Activated T-helper 1 cell treated with anti-CD3 and anti-CD28 coated beads, Interleukin-12 subunit alpha, Interleukin-12 subunit beta, Interleukin-2, Interleukin-4 antibody, amounts not matched to agents 30 ng/mL and 10 ng/mL and 1 ng/mL, durations not matched to agents 14 hours and 24 hours and 36 hours (primary cell): Measurements from ENCODE around the gene GARS1. TPM values are rescaled to one million over a fixed set of nuclear protein-coding genes. Genes with fewer than 3 reads are reported as not detected.

Experiments used
- DNase-seq: peaks from one replicate; pipeline ENCODE4 v3.0.0; 2021; ENCODE audit warnings: low spot score
- H3K27ac Mint-ChIP-seq: one replicate; pipeline ENCODE4 v1.8.0; 2021; ENCODE audit warnings: mild to moderate bottlenecking, mixed read lengths
- H3K27me3 Mint-ChIP-seq: one replicate; pipeline ENCODE4 v1.8.0; 2022; ENCODE audit warnings: mild to moderate bottlenecking, moderate library complexity, mixed read lengths; ENCODE audit not compliant: insufficient read depth
- H3K36me3 Mint-ChIP-seq: one replicate; pipeline ENCODE4 v1.8.0; 2021; ENCODE audit warnings: low read depth, mixed read lengths
- H3K4me1 Mint-ChIP-seq: one replicate; pipeline ENCODE4 v1.8.0; 2021; ENCODE audit warnings: low read depth, mixed read lengths
- H3K4me3 Mint-ChIP-seq: one replicate; pipeline ENCODE4 v1.8.0; 2021; ENCODE audit warnings: mild to moderate bottlenecking, moderate library complexity, mixed read lengths
- H3K9me3 Mint-ChIP-seq: one replicate; pipeline ENCODE4 v1.8.0; 2021; ENCODE audit warnings: mixed read lengths
- intact Hi-C: fragments of 100-400 bp; cut with micrococcal nuclease; formaldehyde crosslinking; loops from one replicate; pipeline ENCODE4 v1.15.1; 2024
- total RNA-seq: library from RNA; stranded (reverse); gene quantifications from 2 replicates; pipeline ENCODE4 v1.2.3, GENCODE V29; 2022

Gene GARS1
- total RNA-seq, 1 donor from 2014 or later: 250 TPM

DNA sequence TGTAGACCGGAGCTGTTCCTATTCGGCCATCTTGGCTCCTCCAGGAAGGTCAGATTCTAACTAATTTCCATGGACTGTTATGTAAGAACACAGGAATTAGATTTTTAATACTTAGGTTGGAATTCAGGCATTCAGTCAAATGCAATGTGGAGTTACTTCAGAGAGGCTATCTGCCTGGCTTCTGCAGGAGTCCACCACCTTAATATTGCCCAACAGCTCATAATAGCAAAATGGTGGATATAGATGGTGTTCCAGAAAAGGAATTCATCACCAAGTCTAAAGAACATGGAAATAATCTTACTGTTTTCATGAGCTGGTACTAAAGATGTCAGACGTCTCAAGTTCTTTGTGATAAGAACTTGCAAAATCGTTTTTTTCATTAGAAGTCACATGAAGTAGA, 48.1 kb downstream of the GARS1 start:
- H3K4me1 Mint-ChIP-seq: no peaks in the 10 kb centered on the region
- no peak overlapping the region for H3K4me3 Mint-ChIP-seq
- no peaks in the 10 kb centered on the region for H3K9me3 Mint-ChIP-seq
- no peaks in the 10 kb centered on the region for H3K27me3 Mint-ChIP-seq
- peaks cover 8% of the 10 kb centered on the region for H3K36me3 Mint-ChIP-seq
- no peak for DNase-seq
- intact Hi-C loops: no loop called here
- no peak overlapping the region for H3K27ac Mint-ChIP-seq

DNA sequence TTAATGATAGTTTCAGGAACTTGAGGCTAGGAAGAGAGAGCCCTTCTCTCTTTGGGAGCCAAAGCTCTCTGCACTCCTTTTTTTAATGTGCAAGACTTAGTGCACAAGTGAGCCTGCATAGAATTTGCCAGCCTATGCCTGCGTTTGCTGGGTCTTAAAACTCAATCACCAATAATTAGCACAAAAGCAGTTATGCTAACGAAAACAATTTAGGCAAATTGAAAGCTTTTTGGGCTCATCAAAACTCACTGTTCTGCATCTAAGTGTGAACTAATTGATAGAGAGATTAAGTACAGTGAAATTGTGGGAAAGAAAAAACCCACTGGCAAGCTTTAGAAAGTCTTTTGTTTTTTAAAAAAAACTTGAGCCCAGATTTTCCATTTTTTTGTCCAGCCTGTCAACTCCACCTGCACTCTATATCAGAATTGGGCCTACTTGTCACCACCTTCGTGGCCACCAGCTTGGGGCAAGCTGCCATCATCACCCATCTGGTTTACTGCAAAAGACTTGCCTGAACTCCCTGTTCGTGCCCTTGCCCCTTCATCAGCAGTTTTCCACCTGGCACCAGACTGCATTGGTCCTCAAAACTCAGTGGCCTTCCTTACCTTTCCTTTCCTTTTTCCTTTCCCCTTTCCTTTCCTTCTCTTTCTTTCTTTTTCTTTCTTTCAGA, 49.7 kb downstream of the GARS1 start:
- no peaks in the 10 kb centered on the region for H3K4me1 Mint-ChIP-seq
- no peak overlapping the region for H3K4me3 Mint-ChIP-seq
- H3K27ac Mint-ChIP-seq: no peak overlapping the region
- H3K27me3 Mint-ChIP-seq: no peaks in the 10 kb centered on the region
- DNase-seq: no peak
- H3K9me3 Mint-ChIP-seq: no peaks in the 10 kb centered on the region
- intact Hi-C loops: no loop called here
- peaks cover 7% of the 10 kb centered on the region for H3K36me3 Mint-ChIP-seq

DNA sequence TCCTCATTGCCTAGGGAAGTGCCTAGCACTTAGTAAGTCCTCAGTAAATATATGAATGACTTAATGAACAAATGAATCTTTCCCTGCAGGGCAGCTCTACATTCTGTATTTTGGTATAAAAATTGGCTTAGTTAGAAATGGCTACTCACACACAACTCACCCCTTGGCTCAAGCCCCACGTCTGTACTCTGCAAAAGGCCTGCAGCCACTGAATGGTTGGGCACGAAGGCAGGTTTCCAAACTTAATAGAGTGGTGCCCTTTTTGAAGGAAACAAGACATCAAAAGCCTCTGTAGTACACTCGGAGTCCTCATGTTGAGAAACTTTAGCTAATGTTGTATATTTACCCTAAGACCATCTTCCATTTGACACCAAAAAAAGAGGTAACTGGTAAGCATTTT, 51.0 kb downstream of the GARS1 start:
- no peaks in the 10 kb centered on the region for H3K4me1 Mint-ChIP-seq
- peaks cover 8% of the 10 kb centered on the region for H3K36me3 Mint-ChIP-seq
- DNase-seq: no peak
- H3K4me3 Mint-ChIP-seq: no peak overlapping the region
- no peaks in the 10 kb centered on the region for H3K27me3 Mint-ChIP-seq
- no peak overlapping the region for H3K27ac Mint-ChIP-seq
- no peaks in the 10 kb centered on the region for H3K9me3 Mint-ChIP-seq
- intact Hi-C loops: no loop called here

DNA sequence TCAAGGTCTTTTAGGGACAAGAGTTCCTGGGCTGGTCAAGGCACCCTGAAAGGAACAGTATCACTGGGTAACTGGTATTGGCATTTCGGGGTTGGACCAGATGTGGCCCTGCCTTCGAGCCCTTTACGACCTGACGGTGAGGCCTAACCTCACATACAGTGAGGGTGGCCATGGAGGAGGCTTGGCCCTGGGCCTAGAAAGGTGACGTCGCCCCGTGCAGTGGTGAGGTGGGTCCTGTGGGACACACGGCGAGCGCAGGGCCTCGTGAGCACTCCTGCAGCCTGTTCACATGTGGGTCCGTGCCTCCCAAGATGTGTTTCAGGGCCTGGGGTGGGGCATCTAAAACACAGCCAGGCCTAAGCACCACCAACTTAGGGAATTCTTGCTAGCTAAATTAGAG, 51.5 kb downstream of the GARS1 start:
- peaks cover 8% of the 10 kb centered on the region for H3K36me3 Mint-ChIP-seq
- DNase-seq: no peak
- no peaks in the 10 kb centered on the region for H3K9me3 Mint-ChIP-seq
- no peak overlapping the region for H3K27ac Mint-ChIP-seq
- no peak overlapping the region for H3K4me3 Mint-ChIP-seq
- H3K27me3 Mint-ChIP-seq: no peaks in the 10 kb centered on the region
- intact Hi-C loops: no loop called here
- no peaks in the 10 kb centered on the region for H3K4me1 Mint-ChIP-seq

DNA sequence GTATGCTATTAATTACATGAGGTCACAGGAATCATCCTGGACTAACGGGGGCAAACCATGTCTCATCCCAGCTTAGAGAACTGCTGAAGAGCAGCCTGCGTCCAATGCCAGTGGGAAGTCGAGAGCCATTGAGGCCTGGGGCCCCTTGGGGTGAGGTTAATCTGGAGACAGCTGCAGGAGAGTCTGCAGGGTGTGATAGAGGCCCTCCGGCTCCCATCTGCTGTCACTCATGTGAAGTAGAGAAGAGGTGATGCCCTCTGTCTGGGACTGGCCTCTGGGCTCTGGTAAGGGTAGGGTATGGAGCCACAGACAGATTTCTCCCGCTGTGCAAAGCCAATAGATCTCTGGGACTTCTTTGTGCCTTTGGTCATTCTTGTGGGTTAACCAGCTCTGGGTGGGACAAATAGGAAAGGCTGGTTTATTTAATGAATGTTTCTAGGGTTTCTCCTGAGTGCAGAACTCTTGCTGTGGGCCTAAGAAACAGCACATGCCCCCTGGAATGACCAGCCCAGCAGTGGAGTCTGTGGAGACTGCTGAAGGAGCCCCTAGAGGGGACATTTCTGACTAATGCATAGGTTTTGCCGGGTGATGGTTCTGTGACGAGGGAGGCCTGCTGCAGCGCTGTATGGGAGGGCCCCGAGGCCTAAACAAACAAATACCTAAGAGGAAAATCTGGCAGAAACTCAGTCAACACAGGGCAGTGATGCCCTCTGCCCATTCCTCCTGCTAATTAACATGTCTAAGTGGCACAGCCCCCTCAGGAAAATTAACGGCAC, 53.1 kb downstream of the GARS1 start:
- Mint-ChIP-seq H3K27me3 (no peaks in the 10 kb centered on the region), H3K4me3 (no peak overlapping the region), H3K9me3 (no peaks in the 10 kb centered on the region), H3K36me3 (peaks cover 6% of the 10 kb centered on the region), H3K4me1 (no peaks in the 10 kb centered on the region), H3K27ac (no peak overlapping the region)
- no peak for DNase-seq
- intact Hi-C loops: no loop called here

DNA sequence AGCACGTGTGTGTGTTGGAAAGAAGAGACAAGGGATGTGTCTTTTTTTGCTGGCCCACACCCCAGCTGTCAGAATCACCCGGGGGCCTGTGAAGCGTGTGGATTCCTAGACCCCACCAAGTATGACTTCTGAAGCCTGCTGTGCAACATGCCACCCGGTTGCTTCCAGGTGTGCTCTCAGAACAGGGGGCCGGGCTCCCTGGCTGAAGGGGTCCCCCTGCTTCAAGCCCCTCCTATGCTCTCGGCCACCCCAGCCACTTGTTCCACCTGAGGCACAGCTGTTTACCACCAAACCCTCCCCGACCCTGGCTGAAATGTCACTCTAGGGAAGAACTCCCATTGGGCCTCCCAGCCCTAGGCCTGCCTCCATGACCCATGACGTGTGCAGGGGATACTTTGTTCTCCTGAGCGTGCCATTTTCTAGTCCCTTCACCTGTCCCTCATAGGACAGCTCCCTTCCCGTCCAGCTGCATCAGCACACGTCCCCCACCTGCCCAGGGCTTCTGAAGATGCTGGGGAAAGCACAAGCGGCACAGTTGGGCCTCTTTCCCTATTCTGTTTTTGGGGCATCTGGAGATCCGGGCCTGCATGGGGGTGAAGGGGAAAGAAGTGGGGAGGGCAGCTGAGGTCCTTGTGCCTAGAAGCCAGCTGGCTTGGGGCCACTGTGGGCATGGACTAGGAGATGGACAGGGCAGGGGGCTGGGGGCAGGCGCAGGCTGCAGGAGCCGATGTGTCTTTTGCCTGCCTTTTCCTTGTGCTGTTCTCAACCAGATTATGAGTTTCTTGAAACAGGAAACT, 54.3 kb downstream of the GARS1 start:
- DNase-seq: no peak
- Mint-ChIP-seq H3K27me3 (no peaks in the 10 kb centered on the region), H3K4me1 (no peaks in the 10 kb centered on the region), H3K9me3 (no peaks in the 10 kb centered on the region), H3K4me3 (no peak overlapping the region), H3K36me3 (peaks cover 4% of the 10 kb centered on the region), H3K27ac (no peak overlapping the region)
- intact Hi-C loops: no loop called here

DNA sequence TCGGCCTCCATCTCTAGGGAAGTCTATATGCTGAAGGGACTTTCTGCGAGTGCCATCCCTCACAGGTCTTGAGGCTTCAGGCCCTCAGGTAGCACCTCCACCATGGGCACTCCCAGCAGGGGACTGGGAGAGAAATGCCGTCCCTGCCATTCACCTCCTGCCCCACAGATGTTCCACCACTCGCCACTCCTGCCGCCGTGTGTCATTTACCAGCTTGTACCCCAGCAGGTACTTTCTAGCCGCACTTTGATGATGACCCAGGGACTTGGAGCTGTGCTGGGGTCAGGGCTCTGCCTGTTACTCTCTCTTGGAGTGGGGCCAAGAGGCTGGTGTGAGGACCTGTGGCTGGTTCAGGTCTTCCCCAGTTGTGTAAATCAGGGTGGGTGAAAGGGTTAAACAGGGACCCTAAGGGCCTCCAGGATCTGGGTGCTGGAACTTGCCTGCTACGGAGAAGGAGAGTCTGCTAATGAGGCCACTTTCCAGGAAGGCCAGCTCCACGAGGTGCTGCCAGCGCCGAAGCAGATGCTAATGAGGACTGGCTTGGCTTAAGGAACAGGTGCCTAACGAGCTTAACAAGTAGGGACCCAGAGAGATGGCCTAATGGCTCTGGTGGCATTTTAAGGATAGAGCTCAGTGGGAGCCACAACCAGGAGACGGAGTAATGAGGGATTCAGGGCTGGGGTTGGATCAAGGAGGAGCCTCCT, 55.2 kb downstream of the GARS1 start:
- no peaks in the 10 kb centered on the region for H3K4me1 Mint-ChIP-seq

DNA sequence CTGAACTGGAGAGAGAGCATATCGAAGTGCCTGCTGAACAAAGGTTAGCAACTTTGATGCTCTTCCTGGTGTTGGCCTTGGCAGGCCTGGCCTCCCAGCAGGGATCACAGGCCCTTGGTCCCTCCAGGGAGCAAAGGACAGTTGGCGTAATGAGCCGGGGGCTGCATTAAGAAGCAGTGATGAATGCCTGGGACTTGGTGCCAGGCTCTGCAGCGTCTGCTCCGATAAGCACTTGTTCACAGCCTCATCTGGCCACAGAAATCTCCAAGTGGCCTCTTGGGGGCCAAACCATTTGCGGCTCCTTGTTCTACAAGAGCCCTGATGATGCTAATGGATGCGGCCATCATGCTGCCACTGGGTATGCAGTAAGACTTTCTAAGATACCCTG, 55.7 kb downstream of the GARS1 start:
- Mint-ChIP-seq H3K27ac (no peak overlapping the region), H3K9me3 (no peaks in the 10 kb centered on the region), H3K36me3 (peaks cover 2% of the 10 kb centered on the region), H3K27me3 (no peaks in the 10 kb centered on the region), H3K4me3 (no peak overlapping the region), H3K4me1 (no peaks in the 10 kb centered on the region)
- intact Hi-C loops: no loop called here
- DNase-seq: no peak

More for the DNA sequence above, 55.2 kb downstream of the GARS1 start:
- intact Hi-C loops: no loop called here
- Mint-ChIP-seq H3K9me3 (no peaks in the 10 kb centered on the region), H3K27me3 (no peaks in the 10 kb centered on the region), H3K36me3 (peaks cover 4% of the 10 kb centered on the region), H3K4me3 (no peak overlapping the region), H3K27ac (no peak overlapping the region)
- no peak for DNase-seq

DNA sequence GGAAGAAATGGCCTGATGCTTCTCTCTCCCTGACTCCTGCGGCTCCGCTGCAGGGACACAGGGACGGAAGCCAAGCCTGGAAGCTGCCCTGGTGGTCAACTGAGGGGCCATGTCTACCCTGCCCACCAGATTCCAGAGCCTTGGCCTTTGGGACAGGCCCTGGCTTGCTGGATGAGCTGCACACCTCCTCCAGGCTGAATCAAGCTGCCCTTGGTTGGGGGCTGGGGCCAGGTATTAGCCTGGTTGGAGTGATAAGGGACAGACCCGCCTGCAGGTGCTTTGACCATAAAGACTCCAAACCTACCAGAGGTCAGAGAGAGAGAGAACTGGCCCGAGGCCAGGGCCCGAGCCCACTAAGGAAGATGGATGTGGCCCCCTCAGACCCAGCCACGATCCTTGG, 57.5 kb downstream of the GARS1 start:
- Mint-ChIP-seq H3K4me3 (no peak overlapping the region), H3K27ac (no peak overlapping the region), H3K9me3 (no peaks in the 10 kb centered on the region), H3K36me3 (peaks cover 1% of the 10 kb centered on the region), H3K27me3 (no peaks in the 10 kb centered on the region), H3K4me1 (no peaks in the 10 kb centered on the region)
- no peak for DNase-seq
- intact Hi-C loops: no loop called here

DNA sequence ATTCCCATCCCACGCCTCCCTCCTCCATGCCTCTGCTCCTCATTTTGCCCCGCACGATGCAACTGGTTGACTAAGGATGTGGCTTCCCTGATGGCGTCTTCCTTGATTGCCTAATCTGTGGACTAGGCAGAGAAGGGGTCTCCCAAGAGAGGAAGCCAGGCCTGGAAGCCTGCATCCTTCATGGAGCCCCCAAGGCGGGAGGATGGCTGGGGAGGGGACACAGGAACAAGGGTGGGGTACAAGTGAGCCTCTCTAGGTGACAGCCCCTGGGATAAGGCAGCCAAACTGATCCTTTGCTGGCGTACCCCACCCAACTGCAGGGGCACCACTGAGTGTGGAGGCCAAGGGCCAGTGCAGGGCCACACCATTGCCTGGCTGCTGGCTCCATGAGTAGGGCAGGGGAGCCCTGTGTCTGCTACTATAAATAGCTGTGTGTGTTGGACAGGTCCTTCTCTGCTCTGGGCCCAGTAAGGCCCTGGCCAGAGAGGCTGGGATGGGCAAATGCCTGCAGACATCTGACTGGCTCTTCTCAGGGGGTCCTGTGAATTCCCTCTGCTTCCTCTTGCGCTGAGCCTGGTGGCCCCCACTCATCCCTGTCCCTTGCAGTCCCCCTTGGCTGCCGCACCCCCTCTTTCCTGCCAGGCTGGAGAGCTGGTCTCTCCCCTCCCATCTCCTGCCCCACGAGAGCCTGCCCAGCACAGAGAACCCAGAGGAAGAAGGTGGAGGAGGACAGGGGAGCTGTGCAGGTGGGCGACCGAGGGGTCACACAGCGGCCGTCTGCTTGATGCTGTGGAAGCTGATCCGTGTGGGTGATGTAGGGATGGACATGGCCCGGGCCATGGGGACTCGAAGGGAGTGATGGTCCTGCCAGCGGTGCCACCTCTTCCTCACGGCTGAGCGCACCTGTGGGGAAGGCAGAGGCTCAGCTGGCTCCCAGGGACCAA, 58.3 kb downstream of the GARS1 start:
- Mint-ChIP-seq H3K4me1 (no peaks in the 10 kb centered on the region), H3K36me3 (peaks cover 1% of the 10 kb centered on the region), H3K9me3 (no peaks in the 10 kb centered on the region), H3K4me3 (no peak overlapping the region), H3K27me3 (no peaks in the 10 kb centered on the region), H3K27ac (no peak overlapping the region)
- DNase-seq: no peak
- intact Hi-C loops: no loop called here

DNA sequence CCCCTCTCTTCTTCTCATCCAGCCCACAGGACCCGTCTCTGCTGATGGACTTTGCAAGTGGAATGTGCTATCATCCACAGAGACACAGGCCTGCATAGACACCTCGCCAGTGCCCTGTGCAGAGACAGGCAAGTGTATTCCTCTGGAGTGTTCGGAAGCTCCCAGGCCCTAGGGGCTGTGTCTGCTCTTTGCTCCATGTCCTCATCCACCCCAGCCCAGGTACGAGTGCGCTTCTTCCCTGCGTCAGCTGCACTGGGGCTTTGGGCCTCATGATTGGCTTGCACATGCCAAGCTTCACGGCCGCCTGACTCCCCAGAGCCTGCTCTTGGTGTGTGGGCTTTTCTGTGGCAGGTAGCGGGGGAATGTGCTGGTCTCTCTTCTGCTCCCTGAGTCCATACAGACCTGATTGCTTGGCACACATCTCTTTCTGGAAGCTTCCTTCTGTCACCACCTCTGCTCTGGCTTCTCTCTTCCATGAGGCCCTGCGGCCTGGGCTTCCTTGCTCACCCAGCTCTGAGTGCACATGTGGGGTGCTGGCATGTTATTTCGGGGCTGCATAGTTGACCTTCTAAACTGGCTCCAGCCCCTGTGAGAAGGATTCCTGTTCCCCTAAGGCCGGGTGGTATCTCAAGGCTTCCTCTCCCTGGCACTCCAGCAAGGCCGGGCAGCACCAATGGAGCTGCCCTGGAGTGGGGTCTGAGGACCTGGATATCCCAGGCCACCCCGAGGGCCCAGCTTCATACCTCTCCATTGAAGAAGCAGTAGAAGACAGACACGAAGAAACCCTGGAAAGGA, 59.8 kb downstream of the GARS1 start:
- no peaks in the 10 kb centered on the region for H3K4me1 Mint-ChIP-seq
- peaks cover under 1% of the 10 kb centered on the region for H3K36me3 Mint-ChIP-seq
- H3K27ac Mint-ChIP-seq: no peak overlapping the region
- no peak overlapping the region for H3K4me3 Mint-ChIP-seq
- no peaks in the 10 kb centered on the region for H3K9me3 Mint-ChIP-seq
- no peaks in the 10 kb centered on the region for H3K27me3 Mint-ChIP-seq
- DNase-seq: no peak
- intact Hi-C loops: no loop called here
